ENCODE results near the gene TCOF1.
A peak's percentile ranks its signal among the peaks of the same experiment; 100 is the strongest.

The TCOF1 gene

GRCh38 chr5:150428106-150428876 lies 70.8 kb downstream of the TCOF1 start:
- DNase-seq (ENCODE audit: low spot score): no peak

DNA sequence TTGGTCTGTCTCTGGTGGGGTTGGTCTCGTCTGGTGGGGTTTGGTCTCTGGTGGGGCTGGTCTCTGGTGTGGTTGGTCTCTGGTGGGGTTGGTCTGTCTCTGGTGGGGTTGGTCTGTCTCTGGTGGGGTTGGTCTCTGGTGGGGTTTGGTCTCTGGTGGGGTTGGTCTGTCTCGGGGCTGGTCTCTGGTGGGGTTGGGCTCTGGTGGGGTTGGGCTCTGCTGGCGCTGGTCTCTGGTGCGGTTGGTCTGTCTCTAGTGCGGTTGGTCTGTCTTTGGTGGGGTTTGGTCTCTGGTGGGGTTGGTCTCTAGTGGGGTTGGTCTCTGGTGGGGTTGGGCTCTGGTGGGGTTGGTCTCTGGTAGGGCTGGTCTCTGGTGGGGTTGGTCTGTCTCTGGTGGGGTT lies 71.5 kb downstream of the TCOF1 start:
- DNase-seq (ENCODE audit: low spot score): no peak

DNA sequence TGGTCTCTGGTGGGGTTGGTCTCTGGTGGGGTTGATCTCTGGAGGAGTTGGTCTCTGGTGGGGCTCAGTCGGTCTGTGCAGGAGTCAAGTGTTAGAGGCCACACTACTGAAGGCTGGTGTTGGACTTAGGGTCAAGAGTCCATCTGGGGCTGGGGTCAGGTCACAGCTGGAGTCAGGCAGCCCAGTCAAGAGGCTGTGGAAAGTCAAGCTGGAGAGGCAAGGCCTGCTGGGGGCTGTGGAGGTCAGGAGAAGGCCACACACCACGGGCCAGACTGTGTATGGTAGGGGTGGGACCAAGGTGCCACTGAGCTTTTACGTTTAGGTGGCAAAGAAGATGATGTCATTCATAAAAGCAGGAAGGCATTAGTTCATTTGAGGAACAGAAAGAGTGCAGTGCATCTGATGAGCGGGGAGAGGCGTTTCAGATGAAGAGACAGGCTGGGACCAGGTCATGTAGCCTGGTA lies 71.9 kb downstream of the TCOF1 start:
- no peak for DNase-seq (ENCODE audit: low spot score)

GRCh38 chr5:150431048-150431447 lies 73.6 kb downstream of the TCOF1 start:
- DNase-seq (ENCODE audit: low spot score): no peak

DNA sequence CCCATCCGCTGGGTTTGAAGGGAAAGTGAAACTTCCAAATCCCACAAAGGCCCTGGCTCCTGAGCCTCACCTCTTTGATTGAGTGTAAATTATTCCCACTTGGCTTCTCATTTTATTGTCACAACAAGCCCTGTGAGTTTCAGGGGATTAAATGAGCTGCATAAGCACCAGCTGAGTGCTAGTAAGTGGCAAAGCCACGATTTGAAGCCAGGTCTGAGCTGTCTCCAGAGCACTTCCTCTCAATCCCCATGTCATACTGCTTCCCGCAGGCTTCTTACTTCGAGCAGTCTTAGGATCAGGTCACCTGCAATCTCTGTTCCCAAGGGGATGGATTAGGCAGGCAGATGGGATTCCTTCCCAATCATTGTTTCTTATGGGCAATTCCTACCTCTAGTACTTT lies 74.1 kb downstream of the TCOF1 start:
- DNase-seq (ENCODE audit: low spot score): no peak

DNA sequence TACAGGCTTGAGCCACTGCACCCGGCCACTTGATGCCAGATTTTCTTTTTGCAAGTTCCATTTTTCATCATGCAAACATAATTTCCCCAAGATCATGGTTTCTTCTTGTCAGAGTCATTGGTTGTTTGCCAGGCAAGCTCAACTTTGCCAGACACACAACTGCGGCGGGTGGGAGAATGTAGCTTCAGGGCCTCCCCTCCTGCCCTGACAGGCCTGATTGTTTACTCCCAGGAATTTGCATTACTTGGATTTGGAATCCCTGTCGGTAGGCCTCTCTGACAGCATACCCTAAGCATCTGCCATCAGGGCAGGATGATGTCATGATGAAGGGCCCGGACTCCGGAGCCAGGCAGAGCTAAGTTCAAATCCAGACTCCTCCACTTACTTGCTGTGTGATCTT lies 77.0 kb downstream of the TCOF1 start:
- DNase-seq (ENCODE audit: low spot score): no peak

GRCh38 chr5:150436141-150436680 lies 78.7 kb downstream of the TCOF1 start:
- peak; percentile 93 for DNase-seq (ENCODE audit: low spot score)

DNA sequence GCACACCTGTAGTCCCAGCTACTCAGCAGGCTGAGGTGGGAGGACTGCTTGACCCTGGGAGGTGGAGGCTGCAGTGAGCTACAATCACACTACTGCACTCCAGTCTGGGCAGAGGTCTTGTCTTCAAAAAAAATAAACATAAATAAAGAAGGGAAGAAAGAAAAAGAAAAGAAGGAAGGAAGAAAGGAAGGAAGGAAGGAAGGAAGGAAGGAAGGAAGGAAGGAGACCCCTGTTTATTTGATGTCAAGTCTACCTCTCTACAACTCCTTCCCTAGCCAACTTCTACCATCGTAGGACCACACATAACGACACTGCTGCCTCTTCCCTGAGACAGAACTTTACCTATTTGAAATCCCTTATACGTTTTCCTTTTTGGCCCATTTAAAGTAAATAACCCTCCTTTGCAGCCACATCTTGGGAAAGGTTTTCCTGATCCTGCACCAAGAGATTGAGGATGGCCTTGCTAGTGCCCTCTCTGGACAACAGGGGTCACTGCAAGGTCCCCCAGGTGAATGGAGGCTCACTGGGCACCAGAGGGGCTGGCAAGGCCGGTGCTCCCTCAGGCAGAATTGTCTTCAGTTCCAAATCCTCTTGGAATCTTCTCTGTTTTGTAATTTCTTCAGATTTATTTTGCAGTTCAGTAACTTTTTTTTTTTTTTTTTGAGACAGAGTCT lies 81.5 kb downstream of the TCOF1 start:
- no peak for DNase-seq (ENCODE audit: low spot score)

DNA sequence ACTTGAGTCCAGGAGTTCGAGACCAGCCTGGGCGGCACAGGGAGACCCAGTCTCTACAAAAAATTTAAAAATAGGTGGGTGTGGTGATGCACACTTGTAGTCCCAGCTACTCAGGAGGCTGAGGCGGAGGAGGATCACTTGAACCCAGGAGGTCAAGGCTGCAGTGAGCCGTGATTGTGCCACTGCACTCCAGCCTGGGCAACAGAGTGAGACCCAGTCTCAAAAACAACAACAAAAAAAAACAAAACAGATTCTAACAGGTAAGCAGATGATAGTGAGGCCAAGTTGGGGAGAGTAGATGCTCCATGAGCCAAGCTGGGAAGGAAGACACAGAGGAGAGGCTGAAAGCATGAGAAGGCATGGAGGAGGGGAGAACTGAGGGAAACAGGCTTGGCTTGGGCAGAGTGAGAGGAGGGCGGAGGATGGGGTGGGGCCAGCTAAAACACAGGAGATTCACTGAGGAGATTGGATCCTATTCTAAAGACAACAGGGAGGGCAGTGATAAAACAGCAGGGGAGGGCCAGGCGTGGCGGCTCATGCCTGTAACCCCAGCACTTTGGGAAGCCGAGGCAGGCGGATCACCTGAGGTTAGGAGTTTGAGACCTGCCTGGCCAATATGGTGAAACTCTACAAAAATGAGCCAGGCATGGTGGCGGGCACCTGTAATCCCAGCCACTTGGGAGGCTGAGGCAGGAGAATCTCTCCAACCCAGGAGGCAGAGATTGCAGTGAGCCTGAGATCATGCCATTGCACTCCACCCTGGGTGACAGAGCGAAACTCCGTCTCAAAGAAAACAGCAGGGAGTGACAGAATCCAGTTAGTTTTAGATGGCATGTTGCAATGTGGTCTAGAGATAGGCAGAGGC lies 83.7 kb downstream of the TCOF1 start:
- no peak for DNase-seq (ENCODE audit: low spot score)

- no peak for DNase-seq (ENCODE audit: low spot score)
Observed at GRCh38 chr5:150441813-150442698, 84.6 kb downstream of the TCOF1 start.

DNA sequence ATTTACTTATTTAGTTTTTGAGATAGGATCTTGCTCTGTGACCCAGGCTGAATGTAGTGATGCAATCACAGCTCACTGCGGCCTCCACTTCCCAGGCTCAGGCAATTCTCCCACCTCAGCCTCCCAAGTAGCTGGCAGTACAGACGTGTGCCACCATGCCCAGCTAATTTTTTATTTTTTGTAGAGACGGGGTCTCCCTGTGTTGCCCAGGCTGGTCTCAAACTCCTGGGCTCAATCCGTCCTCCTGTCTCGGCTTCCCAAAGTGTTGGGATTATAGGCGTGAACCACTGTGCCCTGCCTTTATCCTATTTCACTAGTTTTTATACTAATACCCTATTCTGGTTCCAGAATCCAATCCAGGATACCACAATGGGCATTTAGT lies 85.2 kb downstream of the TCOF1 start:
- no peak for DNase-seq (ENCODE audit: low spot score)

GRCh38 chr5:150443242-150444075 lies 86.0 kb downstream of the TCOF1 start:
- DNase-seq (ENCODE audit: low spot score): no peak

- no peak for DNase-seq (ENCODE audit: low spot score)
Observed at GRCh38 chr5:150444770-150445169, 87.3 kb downstream of the TCOF1 start.

DNA sequence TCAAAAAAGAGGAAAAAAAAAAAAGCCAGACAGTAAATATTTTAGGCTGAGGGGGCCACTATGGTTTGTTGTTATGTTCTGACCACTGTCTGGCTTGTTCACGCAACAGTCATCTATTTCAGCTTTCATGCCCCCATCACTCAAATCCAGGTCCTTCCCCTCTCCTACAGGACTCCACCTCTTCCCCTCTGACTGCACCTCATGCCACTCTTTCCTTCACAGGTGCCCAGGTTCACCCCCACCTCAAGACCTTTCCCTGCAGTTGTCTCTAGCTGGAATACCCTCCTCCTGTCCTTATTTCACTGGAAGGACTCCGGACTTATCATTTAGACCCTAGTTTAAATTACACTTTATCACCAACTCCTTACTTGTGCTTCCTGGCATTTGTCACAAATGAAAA lies 88.6 kb downstream of the TCOF1 start:
- DNase-seq (ENCODE audit: low spot score): no peak

GRCh38 chr5:150446583-150446982 lies 89.1 kb downstream of the TCOF1 start:
- no peak for DNase-seq (ENCODE audit: low spot score)

DNA sequence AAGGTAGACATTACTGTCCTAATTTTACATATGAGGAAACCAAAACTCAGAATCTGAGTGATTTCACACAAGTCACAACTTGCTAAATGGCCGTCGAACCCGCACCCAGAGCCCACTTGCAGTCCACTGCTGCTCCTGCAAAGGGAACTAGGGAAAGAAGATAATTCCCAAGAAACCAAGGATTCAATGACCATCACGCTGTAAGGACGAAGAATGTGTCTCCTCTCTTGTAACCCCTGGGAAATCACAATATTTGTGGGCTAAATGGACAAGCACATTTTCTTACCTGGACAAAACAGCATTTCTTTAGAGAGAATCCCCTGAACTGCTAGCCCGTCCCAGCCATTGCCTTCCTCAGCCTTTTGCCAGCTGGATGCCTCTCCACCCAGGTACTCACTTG lies 89.7 kb downstream of the TCOF1 start:
- no peak for DNase-seq (ENCODE audit: low spot score)

DNA sequence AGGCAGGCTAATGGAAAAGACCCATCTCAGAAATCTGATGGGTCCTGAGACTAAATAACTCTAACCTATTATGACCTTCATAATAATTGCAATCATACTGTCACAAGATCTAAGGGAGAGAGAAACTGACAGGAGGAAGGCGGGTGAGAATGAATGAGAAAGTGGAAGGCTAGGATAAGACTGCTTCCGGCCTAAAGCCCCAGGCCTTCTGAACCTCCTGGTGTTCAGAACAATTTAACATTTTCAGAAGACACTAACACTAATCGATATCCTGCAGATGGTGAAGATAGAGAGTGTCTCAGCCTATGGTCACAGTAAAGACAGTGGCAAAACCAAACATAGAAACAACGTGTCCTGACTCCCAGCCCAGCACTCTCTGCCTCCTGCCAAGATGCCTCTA lies 90.8 kb downstream of the TCOF1 start:
- DNase-seq (ENCODE audit: low spot score): no peak

- DNase-seq (ENCODE audit: low spot score): no peak
Observed at GRCh38 chr5:150448952-150449516, 91.5 kb downstream of the TCOF1 start.
